Inferior parietal cortex (tissue), 1 donor: ENCODE measurements around the gene PAGR1.
"Not testable (repeated sequence)": the region's sequence is repeated elsewhere in the genome, so short reads cannot be mapped to it uniquely, and the experiment has no call there.

ENCODE experiments used
- DNase-seq: peaks from one replicate; pipeline ENCODE4 v3.0.0-alpha.2; 2016; ENCODE audit errors: extremely low spot score

The PAGR1 gene

DNA sequence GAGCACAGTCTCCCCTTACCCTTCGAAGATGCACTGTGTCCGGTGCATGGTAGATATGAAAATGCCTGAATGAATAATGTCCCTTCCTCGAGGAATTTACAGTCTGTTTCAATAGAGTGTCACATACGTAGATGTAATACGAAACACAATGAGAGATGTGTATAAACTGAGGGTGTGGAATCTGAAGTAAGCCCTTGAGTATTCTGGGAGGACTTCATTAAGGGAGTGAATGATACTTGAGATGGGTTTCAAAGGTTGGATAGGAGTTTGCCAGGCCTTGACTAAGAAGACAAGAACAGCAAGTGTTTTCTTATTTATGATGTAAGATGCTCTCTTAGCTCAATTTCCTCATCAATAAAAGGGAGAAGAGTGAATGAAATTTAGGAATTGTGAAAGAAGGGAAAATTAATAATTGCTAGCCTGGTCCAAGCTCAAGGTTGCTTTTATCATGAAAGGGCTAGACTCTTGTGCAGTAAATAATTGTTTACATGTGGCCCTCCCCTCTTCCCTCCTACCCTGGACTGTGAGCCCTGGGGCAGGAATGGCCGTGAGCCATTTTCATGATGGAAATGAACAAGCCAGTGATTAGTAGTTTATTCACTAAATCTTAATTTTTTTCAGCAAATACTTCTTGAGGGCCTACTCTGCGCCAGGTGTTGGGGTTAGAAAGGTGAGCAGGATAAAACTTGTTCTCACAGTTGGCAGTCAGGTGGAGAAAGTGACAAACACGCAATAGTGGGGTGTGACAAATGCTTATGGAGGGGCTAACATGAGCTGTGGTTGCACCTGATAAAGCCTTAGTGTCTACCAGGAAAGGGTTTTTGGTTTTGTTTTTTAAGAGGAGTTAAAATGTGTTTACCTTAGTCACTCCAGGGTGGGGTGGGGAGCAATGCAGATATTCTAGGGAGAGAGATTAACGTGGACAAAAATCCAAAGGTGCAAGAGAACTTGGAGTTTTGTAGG lies 23.8 kb upstream of the PAGR1 start:
- DNase-seq, result no peak

DNA sequence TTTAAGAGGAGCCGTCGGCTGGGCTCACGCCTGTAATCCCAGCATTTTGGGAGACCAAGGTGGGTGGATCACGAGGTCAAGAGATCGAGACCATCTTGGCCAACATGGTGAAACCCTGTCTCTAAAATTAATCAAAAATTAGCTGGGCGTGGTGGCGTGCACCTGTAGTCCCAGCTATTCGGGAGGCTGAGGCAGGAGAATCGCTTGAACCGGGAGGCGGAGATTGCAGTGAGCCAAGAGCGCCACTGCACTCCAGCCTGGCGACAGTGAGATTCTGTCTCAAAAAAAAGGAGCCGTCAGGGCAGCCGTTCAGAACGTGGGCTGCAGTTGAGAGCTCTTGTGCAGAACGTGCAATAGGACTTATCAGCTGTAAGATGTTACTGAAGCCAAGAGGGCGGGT lies 22.8 kb upstream of the PAGR1 start:
- not testable (repeated sequence) for DNase-seq

DNA sequence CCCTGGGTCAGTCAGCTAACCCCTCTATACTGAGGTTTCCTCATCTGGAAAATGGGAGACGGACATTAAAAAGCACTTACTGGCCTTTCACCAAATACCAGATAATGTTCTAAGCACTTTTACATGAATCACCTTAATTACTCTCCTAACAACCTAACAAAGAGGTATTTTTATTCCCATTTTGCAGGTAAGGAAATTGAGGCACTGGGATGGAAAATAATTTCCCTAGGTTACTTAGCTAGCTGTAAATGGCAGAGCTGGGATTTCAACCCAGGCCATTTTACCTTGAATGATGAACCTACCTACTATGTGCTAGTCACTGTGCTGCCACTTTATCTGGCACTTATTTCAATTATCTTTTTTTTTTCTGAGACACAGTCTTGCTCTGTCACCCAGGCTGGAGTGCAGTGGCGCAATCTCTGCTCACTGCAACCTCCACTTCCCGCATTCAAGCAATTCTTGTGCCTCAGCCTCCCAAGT lies 21.7 kb upstream of the PAGR1 start:
- DNase-seq, result no peak

DNA sequence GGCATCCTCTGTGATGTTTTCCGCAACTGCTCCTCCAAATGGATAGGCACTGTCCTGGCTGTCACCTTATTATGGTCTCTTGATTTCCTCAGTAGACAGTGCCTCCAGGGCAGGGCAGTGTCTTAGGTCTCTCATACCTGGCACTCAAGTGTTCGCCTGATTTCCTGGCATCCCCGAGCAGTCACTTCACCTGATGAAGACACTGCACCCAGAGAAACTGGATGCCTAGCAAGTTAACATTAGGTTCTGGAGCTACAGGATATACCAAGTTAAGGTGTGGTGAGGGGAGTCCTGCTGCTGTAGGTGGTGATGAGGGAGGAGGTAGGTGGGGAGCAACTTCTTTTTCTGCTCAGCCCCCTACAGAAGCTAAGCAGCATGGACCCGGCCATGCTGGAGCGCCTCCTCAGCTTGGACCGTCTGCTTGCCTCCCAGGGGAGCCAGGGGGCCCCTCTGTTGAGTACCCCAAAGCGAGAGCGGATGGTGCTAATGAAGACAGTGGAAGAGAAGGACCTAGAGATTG lies 13.5 kb upstream of the PAGR1 start:
- no peak for DNase-seq

DNA sequence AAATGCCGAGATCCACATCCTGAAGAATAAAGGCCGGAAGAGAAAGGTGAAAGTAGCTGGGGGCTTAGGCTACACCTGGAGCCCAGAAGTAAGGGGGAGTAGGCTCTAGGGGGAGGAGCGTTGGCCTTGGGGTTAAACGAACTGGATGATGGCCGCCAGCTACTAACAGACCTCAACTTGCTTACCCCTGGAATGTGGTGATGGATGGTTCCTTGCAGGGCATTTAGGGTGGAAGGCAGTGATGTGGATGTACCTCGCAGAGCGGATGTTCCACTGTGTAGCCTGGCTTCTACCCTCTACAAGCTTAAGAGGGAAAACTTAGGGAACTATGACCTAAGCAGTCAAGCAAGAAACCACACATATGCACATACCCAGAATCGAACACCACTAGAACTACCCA lies 11.9 kb upstream of the PAGR1 start:
- no peak for DNase-seq

GRCh38 chr16:29804455-29805231 lies 11.3 kb upstream of the PAGR1 start:
- no peak for DNase-seq

GRCh38 chr16:29805232-29806098 lies 10.5 kb upstream of the PAGR1 start:
- peak; percentile 94 for DNase-seq

DNA sequence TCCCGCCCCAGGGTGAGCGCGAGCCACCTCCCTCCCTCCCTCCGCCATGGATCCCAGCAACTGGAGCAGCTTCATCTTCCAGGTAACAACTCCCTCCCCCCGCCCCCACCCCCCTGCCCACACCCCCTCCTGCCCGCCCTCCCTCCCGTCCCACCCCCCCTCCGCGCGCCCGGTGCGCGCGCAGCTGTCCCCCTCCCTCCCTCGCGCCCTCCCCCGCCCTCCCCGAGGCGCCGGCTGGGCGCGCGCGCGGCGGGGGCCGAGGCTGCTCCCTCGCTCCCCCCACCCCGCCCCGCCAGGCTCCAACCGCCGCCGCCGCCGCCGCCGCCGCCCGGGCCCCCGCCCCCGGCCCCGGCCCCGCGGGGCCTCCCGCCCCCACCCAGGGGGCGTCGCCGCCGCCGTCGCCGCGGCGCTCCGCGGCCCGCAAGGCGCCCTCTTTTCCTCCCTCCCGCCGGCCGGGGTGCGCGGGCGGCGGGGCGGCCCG lies 9.8 kb upstream of the PAGR1 start, which contains the start of gene MAZ:
MAZ (plus strand) TSS at position 431 of the 481 bp plus-strand sequence. CDS start 173 bp downstream, outside the sequence.
- no peak for DNase-seq

GRCh38 chr16:29806641-29807425 lies 9.1 kb upstream of the PAGR1 start:
- no peak for DNase-seq

DNA sequence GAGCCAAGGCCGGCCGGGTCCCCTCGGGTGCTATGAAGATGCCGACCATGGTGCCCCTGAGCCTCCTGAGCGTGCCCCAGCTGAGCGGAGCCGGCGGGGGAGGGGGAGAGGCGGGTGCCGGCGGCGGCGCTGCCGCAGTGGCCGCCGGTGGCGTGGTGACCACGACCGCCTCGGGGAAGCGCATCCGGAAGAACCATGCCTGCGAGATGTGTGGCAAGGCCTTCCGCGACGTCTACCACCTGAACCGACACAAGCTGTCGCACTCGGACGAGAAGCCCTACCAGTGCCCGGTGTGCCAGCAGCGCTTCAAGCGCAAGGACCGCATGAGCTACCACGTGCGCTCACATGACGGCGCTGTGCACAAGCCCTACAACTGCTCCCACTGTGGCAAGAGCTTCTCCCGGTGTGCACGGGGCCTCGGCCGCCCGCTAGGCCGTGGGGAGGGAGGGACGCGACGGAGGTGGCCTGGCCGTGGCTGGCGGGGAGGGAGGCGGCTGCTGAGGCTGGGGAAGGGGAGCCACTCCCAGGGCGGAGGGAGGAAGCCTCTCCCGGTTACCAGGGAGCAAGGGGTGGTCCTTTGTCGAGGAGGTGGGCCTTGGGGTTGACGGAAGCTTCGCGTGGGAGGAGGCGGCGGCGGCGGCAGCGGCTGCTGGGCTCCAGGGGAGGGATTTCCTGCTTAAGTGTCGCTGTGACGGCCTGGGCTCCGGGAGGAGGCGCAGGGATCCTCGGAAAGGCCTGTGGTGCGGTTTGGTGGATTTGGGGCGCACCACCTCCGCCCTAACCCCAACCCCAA lies 8.3 kb upstream of the PAGR1 start:
- peak; percentile 79 for DNase-seq

DNA sequence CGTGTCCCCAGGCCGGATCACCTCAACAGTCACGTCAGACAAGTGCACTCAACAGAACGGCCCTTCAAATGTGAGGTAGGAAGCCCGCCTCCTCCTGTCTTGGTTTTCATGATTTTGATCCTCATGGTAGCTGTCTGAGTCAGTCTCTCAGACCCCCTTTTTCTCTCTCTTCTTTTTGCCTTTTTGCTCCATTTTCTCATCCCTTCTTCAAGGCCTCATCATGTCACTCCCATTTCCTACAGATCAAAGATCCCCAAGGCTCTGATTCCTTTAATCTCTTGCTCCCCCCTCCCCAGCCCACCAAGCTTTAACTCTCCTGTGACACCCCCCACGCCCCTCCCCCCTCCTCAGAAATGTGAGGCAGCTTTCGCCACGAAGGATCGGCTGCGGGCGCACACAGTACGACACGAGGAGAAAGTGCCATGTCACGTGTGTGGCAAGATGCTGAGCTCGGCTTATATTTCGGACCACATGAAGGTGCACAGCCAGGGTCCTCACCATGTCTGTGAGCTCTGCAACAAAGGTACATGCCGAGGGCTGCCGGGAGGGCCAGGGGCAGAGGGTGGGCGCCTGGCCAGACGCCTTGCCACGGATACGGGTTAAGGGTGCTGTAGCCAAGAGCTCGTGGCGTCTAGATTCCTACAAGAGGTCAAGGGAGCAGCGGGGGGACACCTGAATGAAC lies 7.6 kb upstream of the PAGR1 start:
- DNase-seq, result no peak

DNA sequence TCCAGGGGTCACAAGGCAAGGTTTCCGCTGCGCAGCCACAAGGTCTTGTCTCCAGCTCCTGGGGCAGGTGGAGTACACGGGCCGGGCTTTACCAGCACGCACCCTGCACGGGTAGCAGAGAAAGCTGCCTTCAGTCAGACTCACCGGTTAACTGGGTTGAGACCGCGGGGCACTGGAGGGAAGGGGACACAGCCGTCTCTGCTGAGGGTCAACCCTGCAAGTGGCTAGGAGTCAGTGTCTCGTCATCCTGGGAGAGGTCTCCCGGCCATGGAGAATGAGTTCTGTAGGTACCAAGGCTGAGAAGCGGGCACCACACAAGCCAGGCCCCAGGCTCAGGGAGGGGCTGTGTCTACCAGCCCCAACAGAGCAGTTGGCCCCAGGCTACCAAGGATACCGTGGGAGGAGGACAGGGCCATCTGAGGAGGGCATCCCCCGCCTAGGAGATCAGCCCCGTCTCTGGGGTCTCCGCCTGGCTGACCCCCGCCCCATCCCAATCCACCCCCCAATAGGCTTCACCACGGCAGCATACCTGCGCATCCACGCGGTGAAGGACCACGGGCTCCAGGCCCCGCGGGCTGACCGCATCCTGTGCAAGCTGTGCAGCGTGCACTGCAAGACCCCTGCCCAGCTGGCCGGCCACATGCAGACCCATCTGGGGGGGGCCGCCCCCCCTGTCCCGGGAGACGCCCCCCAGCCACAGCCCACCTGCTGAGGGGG lies 6.8 kb upstream of the PAGR1 start:
- DNase-seq, result no peak

DNA sequence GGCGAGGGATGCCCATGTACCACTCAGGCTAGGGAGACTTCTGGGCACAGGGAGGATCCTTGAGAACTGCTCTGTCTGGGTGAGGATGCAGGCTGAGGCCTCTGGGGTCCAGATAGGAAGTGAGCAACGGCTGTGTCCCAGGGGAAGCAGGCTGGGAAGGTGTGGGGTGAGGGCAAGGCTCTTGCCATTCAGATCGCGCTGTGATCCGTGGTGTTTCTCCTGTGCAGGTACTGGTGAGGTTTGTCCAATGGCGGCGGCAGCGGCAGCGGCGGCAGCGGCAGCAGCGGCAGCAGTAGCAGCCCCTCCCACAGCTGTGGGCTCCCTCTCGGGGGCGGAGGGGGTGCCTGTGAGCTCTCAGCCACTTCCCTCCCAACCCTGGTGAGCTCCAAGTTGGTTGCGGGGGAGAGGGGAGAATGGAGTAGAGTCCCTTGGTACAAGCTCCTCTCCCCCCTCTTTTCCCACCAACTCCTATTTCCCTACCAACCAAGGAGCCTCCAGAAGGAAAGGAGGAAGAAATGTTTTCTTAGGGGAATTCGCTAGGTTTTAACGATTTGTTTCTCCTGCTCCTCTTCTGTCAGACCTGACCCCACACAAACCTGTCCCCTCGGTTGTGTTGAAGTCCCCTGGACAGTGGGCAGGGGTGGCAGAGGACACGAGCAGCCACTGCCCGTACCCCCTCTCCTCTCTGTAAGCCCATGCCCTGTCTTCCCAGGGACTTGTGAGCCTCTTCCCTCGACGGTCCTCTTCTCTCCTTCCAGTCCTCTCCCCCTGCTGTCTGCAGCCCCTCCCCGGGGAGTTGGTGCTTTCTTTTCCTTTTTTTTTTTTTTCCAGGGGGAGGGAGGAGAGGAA lies 5.9 kb upstream of the PAGR1 start:
- no peak for DNase-seq

GRCh38 chr16:29810699-29811169 lies 5.2 kb upstream of the PAGR1 start:
- DNase-seq, result no peak

DNA sequence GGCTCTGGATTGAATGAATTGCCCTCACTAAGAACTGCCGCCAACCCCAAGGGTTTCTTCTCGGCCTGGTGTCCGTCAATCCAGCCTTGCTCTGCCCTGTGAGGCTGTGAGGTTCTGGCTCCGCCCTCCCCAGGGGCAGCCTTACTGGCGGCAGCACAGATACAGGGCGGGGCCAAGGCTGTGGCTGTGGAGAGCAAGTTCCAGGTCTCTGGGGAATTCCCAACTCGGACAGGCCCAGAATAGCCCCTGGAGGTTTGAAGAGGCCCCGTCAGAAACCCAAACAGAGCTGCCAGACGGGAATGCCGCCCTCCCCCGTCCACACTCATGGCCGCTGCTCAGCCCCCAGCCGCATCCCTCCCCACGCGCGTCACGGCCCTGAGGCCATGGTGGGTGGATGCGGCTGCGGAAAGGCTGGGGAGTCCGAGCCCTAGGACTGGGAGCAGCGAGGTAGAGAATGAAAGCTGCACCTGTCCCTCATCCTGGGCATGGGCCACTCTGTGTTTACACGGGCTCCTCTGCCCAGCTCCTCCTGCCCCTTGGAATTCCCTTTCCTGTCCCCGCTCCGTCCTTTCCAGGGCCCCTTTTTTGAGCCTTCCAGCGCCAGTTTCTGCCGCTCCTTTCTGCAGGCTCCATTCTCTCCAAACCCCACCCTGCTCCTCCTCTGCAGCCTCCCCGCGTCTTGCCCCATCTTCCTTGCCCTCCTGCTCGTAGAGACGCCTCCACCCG lies 4.6 kb upstream of the PAGR1 start:
- DNase-seq, result peak; percentile 84

DNA sequence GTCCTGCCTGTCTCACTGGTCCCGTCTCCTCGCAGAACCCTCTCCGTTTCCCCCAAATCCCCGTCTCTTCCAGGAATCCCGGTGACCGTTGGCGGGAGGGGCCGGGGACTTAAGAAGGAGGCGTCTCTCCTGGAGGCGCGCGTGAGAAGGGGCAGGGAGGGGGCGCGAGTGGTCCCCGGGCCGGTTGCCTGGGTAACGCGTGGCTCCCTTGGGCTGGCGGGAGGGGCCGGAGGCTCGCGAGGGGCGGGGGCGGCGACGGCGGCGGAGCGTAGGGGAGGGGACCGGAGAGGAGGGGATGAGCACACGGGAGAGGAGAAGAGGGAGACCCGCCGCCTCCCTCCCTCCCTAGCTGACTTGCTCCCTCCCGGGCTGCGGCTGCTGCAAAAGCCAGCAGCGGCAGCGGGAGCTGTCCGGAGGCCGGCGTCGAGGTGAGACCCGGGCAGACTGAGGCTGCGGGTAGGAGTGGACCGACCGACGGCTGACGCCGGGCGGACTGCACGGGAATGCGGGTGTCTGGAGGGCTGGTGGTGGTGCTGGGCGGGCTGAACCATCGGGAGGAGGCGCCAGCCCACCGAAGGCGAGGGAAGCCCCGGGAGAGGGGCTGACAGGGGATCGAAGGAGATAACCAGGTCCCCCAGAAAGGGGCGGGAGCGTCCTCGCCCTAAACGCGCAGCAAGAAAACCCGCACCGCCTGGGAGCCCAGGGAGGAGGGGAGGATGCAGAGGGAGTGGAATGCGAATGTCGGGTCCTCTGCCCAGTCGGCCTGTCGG lies 3.9 kb upstream of the PAGR1 start, which contains the start of gene PRRT2:
PRRT2 (plus strand) TSS at position 298 of the 770 bp plus-strand sequence. CDS start 862 bp downstream, outside the sequence.
- DNase-seq, result no peak
